HG02943 (cell line): ENCODE measurements around the gene CLMN.
"Not testable (repeated sequence)": the region's sequence is repeated elsewhere in the genome, so short reads cannot be mapped to it uniquely, and the experiment has no call there.

ENCODE experiments used
- ATAC-seq: cut with Tn5 transposase; IDR thresholded peaks from one replicate; pipeline ENCODE4 v1.9.1; 2021; ENCODE audit warnings: mild to moderate bottlenecking, low read depth, moderate library complexity; ENCODE audit not compliant: unreplicated experiment

Gene CLMN

DNA sequence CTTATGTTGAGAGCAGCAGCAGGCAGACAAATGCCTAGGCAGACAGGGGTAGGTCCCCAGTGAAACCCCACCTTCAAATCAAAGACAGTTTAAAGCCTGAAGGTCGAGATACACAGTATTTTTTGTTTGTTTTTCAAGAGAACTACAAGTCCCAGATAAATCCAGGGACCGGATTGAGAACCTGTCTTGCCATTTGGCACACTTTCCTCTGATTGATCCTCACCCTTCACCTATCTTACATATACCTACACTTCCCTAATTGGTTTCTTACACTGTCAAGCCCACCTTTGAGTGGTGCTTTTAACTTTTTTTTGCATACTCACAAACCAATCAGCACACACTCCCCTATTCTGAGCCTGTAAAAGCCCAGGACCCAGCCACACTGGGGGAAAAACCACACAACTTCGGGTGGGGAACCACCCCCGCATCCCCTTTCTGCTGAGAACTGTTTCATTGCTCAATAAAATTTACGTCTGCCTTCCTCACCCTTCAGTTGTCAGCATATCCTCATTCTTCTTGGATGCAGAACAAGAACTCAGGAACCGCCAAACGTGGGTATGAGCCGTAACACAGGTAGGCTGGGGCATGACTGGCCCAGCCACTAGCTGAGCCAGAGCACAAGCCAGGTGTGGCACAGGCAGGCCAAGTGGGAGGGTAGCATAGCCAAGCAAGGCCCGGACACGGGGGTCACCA, 173.5 kb downstream of the CLMN start:
- ATAC-seq: no peak

DNA sequence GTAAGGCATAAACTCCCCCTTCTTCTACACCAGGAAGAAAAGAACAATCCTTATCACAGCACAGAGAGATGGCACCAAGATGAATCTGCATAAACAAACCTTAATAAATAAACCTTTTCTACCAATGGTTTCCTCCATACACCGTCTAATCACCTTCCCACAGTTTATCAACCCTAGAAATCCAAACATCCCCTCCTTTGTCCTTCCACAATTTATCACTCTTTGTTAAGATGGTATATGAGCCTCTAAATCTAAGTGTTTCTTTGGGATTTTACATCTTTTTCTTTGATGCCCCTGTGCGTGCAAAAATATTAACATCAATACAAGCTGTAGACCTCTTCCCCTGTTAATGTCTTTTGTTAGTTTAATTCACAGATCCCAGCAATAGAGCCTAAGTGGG, 174.9 kb downstream of the CLMN start:
- no peak for ATAC-seq

DNA sequence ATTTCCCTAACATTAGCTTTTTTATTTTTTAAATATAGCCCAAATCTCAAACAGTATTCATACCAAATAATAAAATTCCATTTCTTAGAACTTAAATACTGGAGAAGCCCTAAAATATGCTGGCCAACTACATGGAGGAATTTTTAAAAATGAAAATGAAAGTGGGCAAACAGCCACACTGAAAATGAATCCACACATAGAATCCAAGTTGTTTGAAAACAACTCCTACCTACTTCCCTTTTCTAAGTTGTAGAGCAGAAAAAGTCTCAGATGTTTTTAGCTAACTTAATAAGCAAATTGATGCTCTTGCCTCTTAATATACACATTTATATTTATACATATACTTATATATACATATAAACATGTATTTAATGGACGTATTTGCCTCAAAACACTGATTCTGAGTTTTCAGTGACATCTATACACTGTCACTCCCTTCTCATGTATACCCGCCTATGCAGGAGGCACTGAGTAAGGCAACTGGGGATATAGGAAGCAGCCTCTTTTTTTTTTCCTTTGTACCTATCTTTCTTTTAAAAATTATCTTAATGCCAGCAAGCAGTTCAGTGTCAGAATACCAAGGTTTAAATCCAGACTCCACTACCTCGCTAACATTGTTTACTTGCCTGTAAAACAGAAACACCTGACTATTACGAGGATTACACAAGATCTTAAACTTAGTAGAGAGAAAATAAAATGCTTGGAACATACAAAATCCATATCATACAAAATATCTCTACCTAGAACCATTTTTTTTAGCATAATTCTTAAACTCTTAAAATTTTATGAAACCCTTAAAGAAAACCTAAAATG, 175.7 kb downstream of the CLMN start:
- ATAC-seq: no peak

DNA sequence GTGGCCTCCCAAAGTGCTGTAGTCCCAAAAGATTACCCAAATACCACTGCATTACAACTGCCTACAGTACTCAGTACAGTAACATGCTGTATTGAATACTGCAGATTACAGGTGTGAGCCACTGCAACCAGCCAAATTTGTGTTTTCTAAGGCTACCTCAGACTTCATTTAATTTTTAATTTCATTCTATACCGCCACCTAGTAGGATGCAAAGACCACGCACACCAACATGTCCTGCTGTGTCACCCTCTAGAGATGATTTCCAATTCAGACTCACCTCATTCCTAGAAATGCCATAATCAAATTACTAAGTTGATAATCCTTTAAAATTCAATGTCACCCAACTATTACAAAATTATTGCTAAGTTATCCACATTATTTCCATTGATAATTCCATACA, 177.5 kb downstream of the CLMN start:
- ATAC-seq: no peak

DNA sequence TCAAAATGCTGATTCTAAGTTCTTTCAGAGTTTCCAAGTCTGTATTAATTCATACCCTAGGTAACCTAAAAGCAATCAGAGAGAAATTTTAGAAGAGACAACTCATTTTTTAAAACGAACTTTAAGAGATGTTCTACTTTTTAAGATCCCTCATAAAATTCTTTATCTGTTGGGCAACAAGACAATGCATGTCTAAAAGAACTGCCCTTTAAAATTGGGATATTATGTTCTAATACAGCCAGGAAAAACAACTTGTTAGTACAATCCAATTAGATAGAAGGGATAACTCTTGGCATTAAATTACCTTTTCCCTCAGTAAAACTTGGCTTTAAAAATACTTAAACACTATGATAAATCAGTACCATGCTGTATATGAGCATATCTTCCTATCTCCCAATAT, 178.0 kb downstream of the CLMN start:
- no peak for ATAC-seq

DNA sequence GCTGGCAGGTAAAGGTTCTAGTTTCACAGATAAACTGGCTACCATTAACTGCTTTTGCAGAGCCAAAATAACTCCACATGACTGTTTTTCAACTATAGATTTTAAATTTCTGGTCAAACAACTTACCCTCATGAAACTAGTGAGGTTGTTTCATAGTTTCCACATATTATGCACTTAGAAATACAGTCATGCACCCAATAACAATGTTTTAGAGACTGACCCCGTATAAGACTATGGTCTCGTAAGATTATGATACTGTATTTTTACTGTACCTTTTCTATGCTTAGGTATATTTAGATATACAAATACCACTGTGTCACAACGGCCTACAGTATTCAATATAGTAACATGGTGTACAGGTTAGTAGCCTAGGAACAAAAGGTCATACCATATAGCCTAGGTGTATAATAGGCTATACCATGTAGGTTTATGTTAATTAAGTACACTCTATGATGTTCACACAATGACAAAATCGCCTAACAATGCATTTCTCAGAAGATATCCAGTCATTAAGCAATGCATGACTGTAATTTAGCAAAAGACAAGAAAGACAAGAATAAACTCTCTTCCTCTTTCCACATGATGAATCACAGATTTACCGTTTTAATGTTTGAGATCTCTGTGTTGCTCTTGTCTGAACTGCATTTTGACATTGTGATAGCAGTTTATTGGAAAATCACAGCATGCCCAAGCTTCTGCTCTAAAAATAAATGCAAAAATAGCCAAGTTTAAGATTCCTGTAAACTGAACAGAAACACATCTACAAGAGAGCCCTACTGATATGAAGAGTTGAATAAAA, 179.4 kb downstream of the CLMN start:
- no peak for ATAC-seq

DNA sequence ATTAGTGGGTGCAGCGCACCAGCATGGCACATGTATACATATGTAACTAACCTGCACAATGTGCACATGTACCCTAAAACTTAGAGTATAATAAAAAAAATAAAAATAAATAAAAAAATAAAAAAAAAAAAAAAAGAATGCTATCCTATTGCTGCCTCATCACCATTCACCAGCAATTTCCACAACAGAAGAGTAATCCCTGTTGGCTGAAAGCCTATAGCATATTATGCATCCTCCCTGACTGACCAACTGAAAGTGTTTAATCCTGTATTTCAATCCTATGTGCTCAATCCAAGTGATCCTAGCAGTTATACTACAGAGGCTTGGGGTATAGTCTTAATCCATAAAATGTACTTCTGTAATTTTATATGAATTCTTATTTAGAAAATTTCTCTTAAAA, 180.8 kb downstream of the CLMN start:
- ATAC-seq: no peak

DNA sequence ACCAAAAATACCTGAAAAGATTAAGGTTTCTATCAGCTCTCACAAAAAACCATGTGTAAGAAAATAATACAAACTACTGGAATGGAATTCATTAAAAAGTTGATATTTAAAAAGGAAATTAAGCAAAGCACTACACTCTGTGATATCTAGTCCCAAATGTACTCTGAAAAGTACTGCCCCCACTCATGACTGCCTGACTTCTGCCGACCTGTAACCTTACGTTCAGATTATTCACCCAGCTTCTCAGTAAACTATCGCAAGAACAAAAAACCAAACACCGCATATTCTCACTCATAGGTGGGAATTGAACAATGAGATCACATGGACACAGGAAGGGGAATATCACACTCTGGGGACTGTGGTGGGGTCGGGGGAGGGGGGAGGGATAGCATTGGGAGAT, 181.3 kb downstream of the CLMN start:
- not testable (repeated sequence) for ATAC-seq

DNA sequence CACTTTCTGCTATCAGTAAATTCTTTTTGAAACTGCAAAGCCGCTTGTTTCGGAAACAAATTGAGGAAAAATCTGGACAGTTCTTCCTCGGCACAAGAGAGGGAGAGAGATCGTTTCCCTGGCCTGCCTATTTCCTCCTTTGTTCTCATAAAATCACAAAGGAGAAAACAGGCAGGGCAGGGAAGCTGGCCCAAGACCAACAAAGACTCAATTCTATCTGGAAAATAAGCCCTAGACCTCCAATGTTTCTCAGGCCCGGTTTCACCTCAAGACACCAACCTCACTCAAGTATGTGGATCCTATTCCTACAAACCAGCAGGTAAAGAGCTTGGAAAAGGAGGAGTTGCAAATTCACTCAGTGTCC, 181.9 kb downstream of the CLMN start:
- ATAC-seq: no peak

DNA sequence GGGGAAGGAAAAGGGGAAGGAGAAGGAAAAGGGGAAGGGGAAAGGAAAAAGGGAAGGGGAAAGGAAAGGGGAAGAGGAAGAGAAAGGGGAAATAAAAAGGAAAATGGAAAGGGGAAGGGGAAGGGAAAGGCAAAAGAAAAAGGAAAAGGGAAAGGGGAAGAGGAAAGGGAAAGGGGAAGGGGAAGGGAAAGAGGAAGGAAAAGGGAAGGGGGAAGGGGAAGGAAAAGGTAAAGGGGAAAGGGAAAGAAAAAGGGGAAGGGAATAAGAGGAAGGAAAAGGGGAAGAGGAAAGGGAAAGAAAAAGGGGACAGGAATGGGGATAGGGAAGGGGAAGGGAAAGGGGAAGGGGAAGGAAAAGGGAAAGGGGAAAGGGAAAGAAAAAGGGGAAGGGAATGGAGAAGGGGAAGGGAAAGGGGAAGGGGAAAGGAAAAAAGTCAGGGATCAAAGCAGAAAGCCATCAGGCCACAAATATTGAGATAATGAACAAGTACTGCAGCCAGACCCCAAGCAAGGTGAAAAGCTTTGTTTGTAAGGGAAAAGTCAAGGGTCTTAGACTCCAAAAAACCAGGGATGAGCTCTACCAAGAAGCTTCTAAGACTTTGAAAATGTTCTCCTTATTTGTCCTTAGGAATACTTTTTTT, 182.4 kb downstream of the CLMN start:
- ATAC-seq: no peak

DNA sequence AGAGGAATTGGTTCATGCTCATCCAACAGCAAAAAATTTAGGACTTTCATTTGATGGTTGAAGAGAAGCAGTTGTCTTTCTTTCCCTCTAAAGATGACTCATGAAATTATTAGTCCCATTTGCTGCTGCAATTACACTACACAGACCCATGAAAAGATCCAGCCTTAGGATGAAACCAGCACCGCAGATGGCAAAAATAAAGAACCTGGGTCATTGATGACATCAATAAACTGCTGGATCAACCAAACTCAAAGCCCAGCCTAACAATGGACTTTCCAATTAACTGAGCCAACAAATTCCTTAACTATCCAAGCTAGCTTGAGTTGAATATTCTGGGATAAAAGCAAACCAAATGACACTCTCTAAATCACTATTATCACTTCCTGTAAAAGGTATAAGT, 183.1 kb downstream of the CLMN start:
- ATAC-seq: no peak

DNA sequence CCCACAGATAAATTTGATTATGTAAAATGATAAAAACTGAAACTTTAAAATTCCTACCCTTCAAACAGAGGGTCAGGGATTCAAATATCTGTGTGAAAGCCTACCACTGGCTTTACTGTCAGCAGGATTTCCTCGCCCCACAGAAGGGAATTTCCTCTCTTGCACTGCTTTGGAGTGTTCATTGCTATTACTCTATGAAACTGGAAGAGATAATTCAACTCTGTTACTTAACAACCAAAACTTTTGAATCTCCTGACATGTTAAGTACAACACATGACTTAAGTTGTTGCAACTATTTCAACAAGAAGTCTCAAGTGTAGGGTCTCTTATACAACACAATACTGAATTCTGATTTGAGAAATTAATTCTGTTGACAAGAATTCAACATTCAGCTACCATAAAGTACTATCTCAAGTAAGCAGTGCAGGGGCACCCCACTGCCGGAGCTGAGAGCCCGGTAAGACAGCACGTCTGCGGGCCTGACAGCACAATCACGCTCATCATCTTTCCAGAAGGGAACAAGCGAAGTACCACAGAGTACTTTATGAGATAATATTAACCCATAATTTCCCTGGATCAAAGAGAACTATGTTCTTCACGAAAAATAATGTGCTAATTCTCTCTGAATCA, 185.3 kb downstream of the CLMN start:
- ATAC-seq: no peak

DNA sequence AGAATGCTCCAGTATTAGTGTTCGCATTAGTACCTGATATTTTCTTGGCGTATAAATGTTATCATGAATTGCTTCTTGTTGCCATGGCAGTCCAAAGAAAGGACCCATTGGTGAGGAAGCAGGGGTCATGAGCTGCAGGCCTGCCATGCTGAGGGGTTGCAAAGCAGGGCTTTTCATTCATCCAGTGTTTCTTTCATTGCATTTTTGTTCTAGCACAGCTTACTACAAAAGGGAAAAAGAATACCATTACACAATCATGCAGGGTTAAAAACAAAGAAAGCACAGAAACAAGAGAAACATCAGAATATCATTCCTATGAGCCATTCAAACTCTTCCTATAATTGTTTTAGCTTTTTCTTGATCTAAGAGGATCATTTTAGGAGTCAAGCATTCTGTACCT, 186.4 kb downstream of the CLMN start:
- no peak for ATAC-seq

DNA sequence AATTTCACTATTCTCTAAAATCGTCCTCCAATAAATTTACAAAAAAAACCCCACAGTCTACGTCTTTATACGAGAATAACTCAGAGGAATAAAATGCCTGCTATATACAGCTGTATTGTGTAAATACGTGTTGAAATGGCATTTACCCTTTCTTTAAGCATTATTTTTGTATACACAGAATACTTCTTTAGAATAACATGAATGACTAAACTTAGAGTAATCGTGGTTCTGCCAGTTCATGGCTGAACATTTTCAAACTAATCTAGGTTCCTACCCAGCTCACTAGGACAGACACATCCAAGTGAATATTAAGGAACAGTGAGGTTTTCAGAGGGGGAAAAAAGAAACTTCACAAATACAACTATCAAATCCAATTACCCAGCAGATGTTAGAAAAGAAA, 186.9 kb downstream of the CLMN start:
- ATAC-seq: no peak
